Activated CD4-positive, CD25-positive, alpha-beta regulatory T cell treated with anti-CD3 and anti-CD28 coated beads, Interleukin-2, amount 50 U/mL, for 24 hours (primary cell): Measurements from ENCODE around the gene ERO1B.

Experiments
- ATAC-seq, 2 donors: fragments of 150-1000 bp; cut with Tn5 transposase; one replicate each; pipeline ENCODE4 v1.10.0; 2021; ENCODE audit warnings: mild to moderate bottlenecking in 1 of 2, moderate library complexity in 1 of 2

Gene ERO1B

GRCh38 chr1:236292425-236292824, 10.7 kb upstream of the ERO1B start:
- no peak for ATAC-seq

GRCh38 chr1:236289492-236290131, 7.9 kb upstream of the ERO1B start:
- no peak for ATAC-seq

GRCh38 chr1:236288620-236288976, 6.8 kb upstream of the ERO1B start:
- ATAC-seq, result no peak

- ATAC-seq, result no peak
Observed at GRCh38 chr1:236287757-236288619, 6.2 kb upstream of the ERO1B start.

GRCh38 chr1:236287356-236287755, 5.6 kb upstream of the ERO1B start:
- ATAC-seq, result no peak

- peak; percentile 45 to 50 for ATAC-seq
Observed at GRCh38 chr1:236284291-236284721, 2.5 kb upstream of the ERO1B start.

GRCh38 chr1:236282719-236283118, 961 bp upstream of the ERO1B start:
- ATAC-seq, result no peak

GRCh38 chr1:236282425-236282716, 613 bp upstream of the ERO1B start:
- peak; percentile 12 to 29 for ATAC-seq

- peak; percentile 2 to 8 for ATAC-seq
Observed at GRCh38 chr1:236281198-236281653, 532 bp downstream of the ERO1B start.

- ATAC-seq, result no peak
Observed at GRCh38 chr1:236280438-236281197, 1.1 kb downstream of the ERO1B start.

GRCh38 chr1:236275586-236275985, 6.2 kb downstream of the ERO1B start:
- ATAC-seq, result peak in 1 of 2 donors; percentile 30

- ATAC-seq, result no peak
Observed at GRCh38 chr1:236275061-236275460, 6.7 kb downstream of the ERO1B start.

GRCh38 chr1:236273358-236273757, 8.4 kb downstream of the ERO1B start:
- no peak for ATAC-seq

- no peak for ATAC-seq
Observed at GRCh38 chr1:236269439-236269838, 12.3 kb downstream of the ERO1B start.

GRCh38 chr1:236261898-236262297, 19.9 kb downstream of the ERO1B start:
- no peak for ATAC-seq

GRCh38 chr1:236261033-236261432, 20.7 kb downstream of the ERO1B start:
- ATAC-seq, result peak in 1 of 2 donors; percentile 46

GRCh38 chr1:236259043-236259442, 22.7 kb downstream of the ERO1B start:
- no peak for ATAC-seq

GRCh38 chr1:236258114-236258622, 23.6 kb downstream of the ERO1B start:
- ATAC-seq, result no peak

GRCh38 chr1:236257216-236257615, 24.5 kb downstream of the ERO1B start:
- no peak for ATAC-seq

- ATAC-seq, result no peak
Observed at GRCh38 chr1:236253918-236254637, 27.7 kb downstream of the ERO1B start.

GRCh38 chr1:236253119-236253518, 28.6 kb downstream of the ERO1B start:
- no peak for ATAC-seq

- ATAC-seq, result no peak
Observed at GRCh38 chr1:236251587-236251986, 30.2 kb downstream of the ERO1B start.

- ATAC-seq, result no peak
Observed at GRCh38 chr1:236247286-236247685, 34.5 kb downstream of the ERO1B start.
